Mesenchymal stem cell (in vitro differentiated cells and primary cell): Measurements from ENCODE around the gene GALNT8.

Experiments used
- DNase-seq: peaks from one replicate; pipeline ENCODE4 v3.0.0-alpha.2; 2013
- H2AFZ ChIP-seq: one replicate; pipeline ENCODE4 v1.6.1; 2013; ENCODE audit warnings: low read depth, mild to moderate bottlenecking, control low read depth, inconsistent platforms, low read length, moderate library complexity
- H2AK5ac ChIP-seq: 2 replicates; pipeline ENCODE4 v1.6.1; 2013; ENCODE audit warnings: low read length, moderate library complexity, mild to moderate bottlenecking, inconsistent platforms; ENCODE audit not compliant: severe bottlenecking
- H2BK120ac ChIP-seq: one replicate; pipeline ENCODE4 v1.6.1; 2013; ENCODE audit warnings: low read depth, mild to moderate bottlenecking, inconsistent platforms, low read length, moderate library complexity
- H2BK12ac ChIP-seq, 2 experiments: one replicate each; pipeline ENCODE4 v1.6.1; 2013; ENCODE audit warnings: inconsistent platforms in 2 of 2, low read length in 2 of 2, mild to moderate bottlenecking in 2 of 2, moderate library complexity in 2 of 2, control low read depth in 1 of 2
- H2BK15ac ChIP-seq: one replicate; pipeline ENCODE4 v1.6.1; 2013; ENCODE audit warnings: mild to moderate bottlenecking, low read depth, inconsistent platforms; ENCODE audit not compliant: poor library complexity, severe bottlenecking
- H2BK5ac ChIP-seq: 2 replicates; pipeline ENCODE4 v1.6.1; 2013; ENCODE audit warnings: low read depth, mild to moderate bottlenecking, low read length, control low read depth, inconsistent platforms; ENCODE audit not compliant: poor library complexity, severe bottlenecking
- H3K14ac ChIP-seq, 2 experiments: one replicate each; pipeline ENCODE4 v1.6.1; 2013; ENCODE audit warnings: inconsistent platforms in 2 of 2, low read length in 2 of 2, control low read depth in 1 of 2, mild to moderate bottlenecking in 1 of 2, moderate library complexity in 1 of 2
- H3K18ac ChIP-seq, 2 experiments: one replicate each; pipeline ENCODE4 v1.6.1; 2013; ENCODE audit warnings: inconsistent platforms in 2 of 2, low read length in 2 of 2, control low read depth in 1 of 2, low read depth in 1 of 2, mild to moderate bottlenecking in 1 of 2
- H3K23ac ChIP-seq, 2 experiments: one replicate each; pipeline ENCODE4 v1.6.1; 2013; ENCODE audit warnings: inconsistent platforms in 2 of 2, low read length in 2 of 2, mild to moderate bottlenecking in 2 of 2, moderate library complexity in 2 of 2, control low read depth in 1 of 2
- H3K27ac ChIP-seq: 2 replicates; pipeline ENCODE4 v1.5.1; 2013; ENCODE audit warnings: mild to moderate bottlenecking, moderate library complexity, low read length, control low read depth, inconsistent platforms; ENCODE audit not compliant: poor library complexity, severe bottlenecking
- H3K27me3 ChIP-seq, 2 experiments: 2 replicates each; pipeline versions ENCODE4 v1.6.1 to v1.7.0; 2013; ENCODE audit warnings: low read length in 2 of 2, mild to moderate bottlenecking in 2 of 2, moderate library complexity in 2 of 2, control low read depth in 1 of 2, inconsistent platforms in 1 of 2; ENCODE audit not compliant: control insufficient read depth in 1 of 2, insufficient read depth in 1 of 2
- H3K36me3 ChIP-seq, 2 experiments: 2 replicates each; pipeline versions ENCODE4 v1.6.1 to v1.7.0; 2013; ENCODE audit warnings: low read length in 2 of 2, control low read depth in 1 of 2, inconsistent platforms in 1 of 2, low read depth in 1 of 2, mild to moderate bottlenecking in 1 of 2; ENCODE audit not compliant: insufficient read depth in 2 of 2, control insufficient read depth in 1 of 2
- H3K4ac ChIP-seq, 2 experiments: one replicate each; pipeline ENCODE4 v1.6.1; 2013; ENCODE audit warnings: inconsistent platforms in 2 of 2, low read length in 2 of 2, mild to moderate bottlenecking in 2 of 2, moderate library complexity in 2 of 2, control low read depth in 1 of 2, low read depth in 1 of 2
- H3K4me1 ChIP-seq: 2 replicates; pipeline ENCODE4 v1.6.1; 2013; ENCODE audit warnings: low read depth, low read length, control low read depth; ENCODE audit not compliant: control insufficient read depth, insufficient read depth
- H3K4me2 ChIP-seq: 2 replicates; pipeline ENCODE4 v1.6.1; 2013; ENCODE audit warnings: low read length, mild to moderate bottlenecking, inconsistent platforms; ENCODE audit not compliant: poor library complexity, severe bottlenecking
- H3K4me3 ChIP-seq, 2 experiments: 2 replicates each; pipeline versions ENCODE4 v1.5.1 to v1.7.0; 2013; ENCODE audit warnings: low read length in 2 of 2, mild to moderate bottlenecking in 2 of 2, control low read depth in 1 of 2, low read depth in 1 of 2; ENCODE audit not compliant: insufficient read depth in 1 of 2
- H3K79me1 ChIP-seq: replicated peaks from 2 replicates; pipeline ENCODE4 v1.6.1; 2013; ENCODE audit warnings: mild to moderate bottlenecking, control low read depth, low read length, inconsistent platforms; ENCODE audit not compliant: poor library complexity, severe bottlenecking
- H3K9ac ChIP-seq: 2 replicates; pipeline ENCODE4 v1.7.0; 2013; ENCODE audit warnings: mild to moderate bottlenecking, low read length, moderate library complexity
- H3K9me3 ChIP-seq: 2 replicates; pipeline ENCODE4 v1.7.0; 2013; ENCODE audit warnings: mild to moderate bottlenecking, low read length; ENCODE audit not compliant: control insufficient read depth
- H4K8ac ChIP-seq: one replicate; pipeline ENCODE4 v1.6.1; 2013; ENCODE audit warnings: inconsistent platforms, mild to moderate bottlenecking, low read length, moderate library complexity
- H4K91ac ChIP-seq: one replicate; pipeline ENCODE4 v1.6.1; 2013; ENCODE audit warnings: mild to moderate bottlenecking, low read length, inconsistent platforms
- WGBS: methylation state at CpG from one replicate; pipeline ENCODE4 v1.1.7; 2013; ENCODE audit warnings: mixed read lengths; 5-methylcytosine and 5-hydroxymethylcytosine counted together

Gene GALNT8

GRCh38 chr12:4742416-4742970 is 22.3 kb downstream of the GALNT8 start:
- Histone ChIP-seq H3K4me1 (no peaks in the 10 kb centered on the region), H3K23ac (no peak overlapping the region), H2BK15ac (no peak overlapping the region), H3K9me3 (no peaks in the 10 kb centered on the region), H3K9ac (no peak overlapping the region), H3K4ac (no peak overlapping the region), H3K79me1 (no peaks in the 10 kb centered on the region), H3K27me3 (no peaks in the 10 kb centered on the region), H3K4me3 (no peak overlapping the region), H2AFZ (no peak overlapping the region), H3K18ac (no peak overlapping the region), H3K14ac (no peak overlapping the region), H2AK5ac (no peak overlapping the region), H3K36me3 (no peaks in the 10 kb centered on the region), H3K27ac (no peak overlapping the region), H2BK120ac (no peak overlapping the region), H2BK5ac (no peak overlapping the region), H2BK12ac (no peak overlapping the region), H4K91ac (no peak overlapping the region), H4K8ac (no peak overlapping the region), H3K4me2 (no peak overlapping the region)
- no peak for DNase-seq
- WGBS, result 79% methylated on average over 15 of the region's 15 CpGs

GRCh38 chr12:4743046-4743445 is 22.8 kb downstream of the GALNT8 start:
- no peaks in the 10 kb centered on the region for H3K79me1 ChIP-seq
- no peaks in the 10 kb centered on the region for H3K4me1 ChIP-seq
- H3K23ac ChIP-seq, result no peak overlapping the region
- no peak overlapping the region for H3K4me3 ChIP-seq
- H2BK15ac ChIP-seq, result no peak overlapping the region
- H3K27me3 ChIP-seq, result no peaks in the 10 kb centered on the region
- WGBS, result 89% methylated on average over 3 of the region's 4 CpGs
- H2BK12ac ChIP-seq, result no peak overlapping the region
- no peak overlapping the region for H3K27ac ChIP-seq
- H2AFZ ChIP-seq, result no peak overlapping the region
- no peak for DNase-seq
- no peaks in the 10 kb centered on the region for H3K36me3 ChIP-seq
- no peaks in the 10 kb centered on the region for H3K9me3 ChIP-seq
- H3K18ac ChIP-seq, result no peak overlapping the region
- no peak overlapping the region for H3K4me2 ChIP-seq
- H3K4ac ChIP-seq, result no peak overlapping the region
- H3K14ac ChIP-seq, result no peak overlapping the region
- H2BK120ac ChIP-seq, result no peak overlapping the region
- no peak overlapping the region for H2BK5ac ChIP-seq
- no peak overlapping the region for H2AK5ac ChIP-seq
- no peak overlapping the region for H3K9ac ChIP-seq
- H4K8ac ChIP-seq, result no peak overlapping the region
- no peak overlapping the region for H4K91ac ChIP-seq

DNA sequence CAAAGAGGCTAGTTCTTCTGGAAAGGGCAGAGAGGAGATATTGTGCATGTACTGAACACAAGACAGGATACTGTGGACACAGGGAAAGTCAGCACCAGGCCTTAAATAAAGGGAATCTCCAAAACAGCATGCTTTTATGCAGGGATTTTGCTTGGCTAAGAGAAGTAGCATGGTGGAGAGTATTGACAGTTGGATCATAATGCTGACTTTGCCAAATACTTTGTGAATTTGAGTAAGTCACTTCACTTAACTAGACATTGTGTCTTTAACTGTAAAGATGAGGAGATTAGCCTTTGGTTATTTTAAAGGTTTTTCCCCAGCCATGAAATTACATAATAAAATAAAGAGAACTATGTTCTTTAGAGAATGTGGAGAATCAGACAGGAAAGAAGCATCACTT is 24.5 kb downstream of the GALNT8 start:
- Histone ChIP-seq H3K36me3 (no peaks in the 10 kb centered on the region), H2BK120ac (no peak overlapping the region), H3K4me3 (no peak overlapping the region)

DNA sequence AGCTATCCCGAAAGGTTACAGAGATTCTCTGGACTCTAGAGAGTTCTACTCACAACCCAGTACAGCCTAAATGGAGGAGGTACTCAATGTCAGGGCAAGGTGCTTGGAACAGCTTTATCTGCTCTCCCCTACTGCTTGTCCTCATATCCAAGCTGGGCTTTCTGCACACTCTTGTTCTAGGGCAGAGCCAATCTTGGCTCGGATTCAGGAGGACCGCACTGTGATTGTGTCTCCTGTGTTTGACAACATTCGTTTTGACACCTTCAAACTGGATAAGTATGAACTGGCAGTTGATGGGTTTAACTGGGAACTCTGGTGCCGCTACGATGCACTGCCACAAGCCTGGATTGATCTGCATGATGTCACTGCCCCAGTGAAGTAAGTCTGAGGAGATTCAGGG is 25.0 kb downstream of the GALNT8 start:
- no peak overlapping the region for H3K9ac ChIP-seq
- H3K4me3 ChIP-seq, result no peak overlapping the region
- no peaks in the 10 kb centered on the region for H3K4me1 ChIP-seq
- no peak overlapping the region for H2BK12ac ChIP-seq
- no peak overlapping the region for H2BK15ac ChIP-seq
- no peak overlapping the region for H2AFZ ChIP-seq
- H3K36me3 ChIP-seq, result no peaks in the 10 kb centered on the region
- no peak overlapping the region for H2BK5ac ChIP-seq
- no peak for DNase-seq
- H3K23ac ChIP-seq, result no peak overlapping the region
- no peaks in the 10 kb centered on the region for H3K27me3 ChIP-seq
- peak overlapping the region in 1 of 2 experiments; percentile 36 for H3K14ac ChIP-seq
- no peak overlapping the region for H2AK5ac ChIP-seq
- no peak overlapping the region for H4K91ac ChIP-seq
- no peak overlapping the region for H3K4ac ChIP-seq
- 83% methylated on average over 6 of the region's 6 CpGs for WGBS
- H3K9me3 ChIP-seq, result no peaks in the 10 kb centered on the region
- H3K27ac ChIP-seq, result no peak overlapping the region
- H3K79me1 ChIP-seq, result no peaks in the 10 kb centered on the region
- H3K18ac ChIP-seq, result no peak overlapping the region
- no peak overlapping the region for H4K8ac ChIP-seq
- no peak overlapping the region for H2BK120ac ChIP-seq
- no peak overlapping the region for H3K4me2 ChIP-seq

More for the DNA sequence above, 24.5 kb downstream of the GALNT8 start:
- no peak overlapping the region for H4K91ac ChIP-seq
- H3K79me1 ChIP-seq, result no peaks in the 10 kb centered on the region
- H3K14ac ChIP-seq, result no peak overlapping the region
- no peak overlapping the region for H3K27ac ChIP-seq
- H3K9me3 ChIP-seq, result no peaks in the 10 kb centered on the region
- no peak overlapping the region for H4K8ac ChIP-seq
- H2BK5ac ChIP-seq, result no peak overlapping the region
- H3K4me1 ChIP-seq, result no peaks in the 10 kb centered on the region
- no peak overlapping the region for H3K23ac ChIP-seq
- H2AK5ac ChIP-seq, result no peak overlapping the region
- no peak overlapping the region for H2BK12ac ChIP-seq
- H3K9ac ChIP-seq, result no peak overlapping the region
- H2AFZ ChIP-seq, result no peak overlapping the region
- H3K4ac ChIP-seq, result no peak overlapping the region
- no peaks in the 10 kb centered on the region for H3K27me3 ChIP-seq
- H3K4me2 ChIP-seq, result no peak overlapping the region
- H2BK15ac ChIP-seq, result no peak overlapping the region
- H3K18ac ChIP-seq, result no peak overlapping the region
- DNase-seq, result no peak
